CD1c-positive myeloid dendritic cell (primary cell): Measurements from ENCODE around the gene ARAP3.

Source experiments
- DNase-seq: peaks from one replicate; pipeline ENCODE4 v3.0.0-alpha.2; 2016; ENCODE audit errors: extremely low spot score

Gene ARAP3

GRCh38 chr5:141697586-141697985 lies 15.6 kb upstream of the ARAP3 start:
- DNase-seq: no peak

GRCh38 chr5:141696431-141696830 lies 14.4 kb upstream of the ARAP3 start:
- DNase-seq: no peak

DNA sequence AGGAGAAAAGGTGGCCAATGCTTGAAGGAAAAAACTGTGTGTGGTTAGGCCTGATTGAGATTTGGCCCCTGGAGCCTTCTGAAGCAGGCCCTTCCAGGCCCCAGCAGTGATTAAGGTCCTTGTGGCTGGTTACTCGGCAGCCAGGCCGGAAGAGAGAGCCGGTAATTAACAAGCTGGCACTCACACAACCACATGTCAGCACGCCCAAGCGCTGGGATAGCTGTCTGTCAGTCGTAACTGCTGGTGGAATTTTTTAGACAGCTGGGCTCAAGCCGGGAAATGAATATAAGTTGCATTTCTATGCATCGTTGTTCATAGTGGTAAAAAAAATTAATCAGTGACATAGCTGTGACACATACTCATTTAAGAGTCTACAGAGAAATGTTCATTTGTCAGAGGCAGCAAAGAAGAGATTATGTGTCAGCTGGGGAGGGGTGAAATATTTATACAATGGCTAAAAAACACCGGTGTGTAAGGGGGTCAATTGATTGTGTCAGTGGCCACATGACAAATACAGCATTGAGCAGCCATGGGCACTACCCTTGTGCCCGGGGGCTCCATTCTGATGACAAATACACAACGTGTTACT lies 13.7 kb upstream of the ARAP3 start:
- no peak for DNase-seq

DNA sequence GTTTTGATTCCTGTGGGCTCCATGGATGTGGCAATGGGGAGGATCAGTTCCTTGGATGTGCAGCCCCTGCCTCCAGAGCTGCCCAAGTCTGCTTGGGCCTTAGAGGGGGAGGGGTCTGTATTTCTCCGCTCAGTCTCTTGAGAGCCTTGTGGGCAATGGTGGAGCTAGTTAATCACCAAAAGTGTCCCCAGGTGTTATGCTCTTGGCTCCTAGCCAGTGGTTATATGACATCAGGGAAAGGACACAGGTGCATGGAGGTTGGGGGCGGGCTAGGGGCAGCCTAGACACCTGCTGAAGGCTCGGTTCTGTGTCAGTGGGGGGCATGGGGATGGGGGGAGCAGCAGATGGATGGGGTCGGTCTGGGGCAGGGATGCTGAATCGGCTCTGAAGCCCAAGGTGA lies 12.4 kb upstream of the ARAP3 start:
- no peak for DNase-seq

DNA sequence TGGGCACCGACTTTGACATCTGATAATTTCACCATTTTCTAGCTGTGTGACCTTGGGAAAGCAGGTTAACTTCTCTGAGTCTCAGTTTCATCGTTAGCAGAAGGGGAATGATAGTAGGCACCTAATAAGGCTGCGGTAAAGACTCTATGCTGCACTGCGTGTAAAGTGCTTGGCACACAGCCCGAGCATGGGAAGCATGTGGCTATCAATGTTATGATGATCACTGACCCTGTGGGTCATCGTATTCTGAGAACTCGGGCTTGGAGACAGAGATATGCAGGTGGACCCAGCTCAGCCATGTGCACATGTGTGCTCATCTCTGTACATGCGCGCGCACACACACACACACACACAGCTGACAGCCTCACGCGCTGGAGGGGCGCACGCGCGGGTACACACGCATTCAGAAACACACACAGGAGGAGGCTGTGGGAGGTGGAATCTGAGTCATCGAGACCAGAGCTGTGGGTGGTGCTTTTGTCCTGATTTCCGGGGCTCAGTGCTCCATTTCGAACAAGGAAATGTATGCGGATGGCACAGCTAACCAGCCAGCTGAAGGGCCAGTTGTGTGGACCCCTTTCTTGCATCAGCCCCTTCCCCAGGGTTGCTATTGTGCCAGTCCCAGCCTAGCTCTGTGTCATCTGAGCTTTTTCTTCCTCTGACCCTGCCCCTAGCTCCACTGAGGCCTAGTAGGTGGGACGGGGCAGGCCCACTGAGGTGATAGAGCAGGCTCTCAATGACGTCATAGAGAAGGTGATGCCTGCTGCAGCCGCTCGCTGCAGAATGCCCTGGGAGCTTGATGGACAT lies 11.1 kb upstream of the ARAP3 start:
- DNase-seq: peak; percentile 87

DNA sequence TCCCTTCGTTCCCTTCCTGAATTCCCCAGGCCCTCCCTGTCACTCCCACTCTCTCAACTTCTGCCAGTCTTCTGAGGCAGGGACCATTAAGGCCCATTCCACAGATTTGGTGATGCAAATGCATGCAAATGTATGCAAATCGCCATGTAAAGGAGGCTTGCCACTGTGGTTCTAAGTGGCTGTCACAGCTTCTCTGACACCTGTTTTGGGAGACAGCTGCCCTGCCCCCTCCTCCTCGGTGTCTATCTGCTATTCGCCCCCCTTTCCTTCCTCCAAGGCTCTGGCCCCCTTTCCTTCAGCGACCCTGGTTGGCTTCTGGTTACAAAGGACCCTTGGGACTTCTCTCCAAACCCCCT lies 10.5 kb upstream of the ARAP3 start:
- no peak for DNase-seq

DNA sequence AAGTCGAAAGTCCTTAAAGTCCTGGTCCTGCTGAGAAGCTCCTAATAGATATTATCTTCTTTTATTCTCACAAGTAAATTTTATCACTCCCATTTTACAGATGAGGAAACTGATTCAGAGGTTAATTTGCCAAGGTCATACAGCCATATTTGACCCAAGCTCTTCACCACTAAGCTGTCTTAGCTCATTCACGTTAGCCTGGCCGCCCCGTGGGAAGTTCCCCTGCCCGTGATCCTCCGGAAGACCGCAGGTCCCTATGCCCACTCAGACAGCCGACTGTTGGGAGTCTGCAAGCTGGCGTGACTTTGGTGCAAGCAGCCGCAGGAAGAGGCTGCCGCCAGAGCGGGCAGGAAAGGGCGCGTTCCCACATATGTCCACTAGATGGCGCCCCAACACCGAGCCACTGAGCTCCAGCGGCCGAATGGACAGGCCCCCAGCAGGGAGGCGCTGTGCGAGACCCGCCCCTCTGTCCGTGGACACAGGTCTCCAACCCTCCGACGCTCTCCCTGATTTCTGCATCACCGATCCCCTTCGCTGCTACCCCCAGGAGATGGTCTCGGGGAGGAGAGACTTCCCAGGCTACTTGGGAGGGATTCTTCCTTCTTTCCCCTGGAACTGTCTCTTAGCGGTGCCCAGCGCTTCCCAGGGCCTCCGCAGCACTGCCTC lies 10.0 kb upstream of the ARAP3 start:
- peak; percentile 93 for DNase-seq

DNA sequence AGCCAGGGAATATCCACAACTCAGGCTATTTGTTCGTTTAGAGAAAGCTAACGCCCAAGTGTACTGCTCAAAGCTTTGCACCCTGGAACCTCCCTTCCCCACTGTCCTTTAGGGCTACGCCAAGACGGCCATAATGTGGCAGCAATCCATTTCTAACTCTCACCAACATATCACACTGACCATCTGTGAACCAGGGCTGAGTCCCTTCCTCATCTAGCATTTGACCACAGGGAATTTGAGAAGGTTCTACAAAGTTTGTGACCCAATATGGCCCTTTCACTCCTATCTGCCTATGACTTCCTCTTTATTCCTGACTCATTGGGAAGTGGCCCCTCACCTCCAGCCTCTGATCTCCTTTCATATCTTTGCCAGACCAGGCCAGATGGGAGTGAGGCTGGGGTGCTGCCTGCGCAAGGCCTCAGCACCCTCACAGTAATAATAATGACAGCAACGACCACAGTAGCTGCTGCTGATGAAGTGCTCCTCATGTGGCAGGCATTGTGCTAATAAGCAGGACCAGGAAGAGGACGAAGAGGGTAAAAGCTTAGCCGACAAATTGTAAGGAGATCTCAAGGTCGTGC lies 9.3 kb upstream of the ARAP3 start:
- peak; percentile 69 for DNase-seq

DNA sequence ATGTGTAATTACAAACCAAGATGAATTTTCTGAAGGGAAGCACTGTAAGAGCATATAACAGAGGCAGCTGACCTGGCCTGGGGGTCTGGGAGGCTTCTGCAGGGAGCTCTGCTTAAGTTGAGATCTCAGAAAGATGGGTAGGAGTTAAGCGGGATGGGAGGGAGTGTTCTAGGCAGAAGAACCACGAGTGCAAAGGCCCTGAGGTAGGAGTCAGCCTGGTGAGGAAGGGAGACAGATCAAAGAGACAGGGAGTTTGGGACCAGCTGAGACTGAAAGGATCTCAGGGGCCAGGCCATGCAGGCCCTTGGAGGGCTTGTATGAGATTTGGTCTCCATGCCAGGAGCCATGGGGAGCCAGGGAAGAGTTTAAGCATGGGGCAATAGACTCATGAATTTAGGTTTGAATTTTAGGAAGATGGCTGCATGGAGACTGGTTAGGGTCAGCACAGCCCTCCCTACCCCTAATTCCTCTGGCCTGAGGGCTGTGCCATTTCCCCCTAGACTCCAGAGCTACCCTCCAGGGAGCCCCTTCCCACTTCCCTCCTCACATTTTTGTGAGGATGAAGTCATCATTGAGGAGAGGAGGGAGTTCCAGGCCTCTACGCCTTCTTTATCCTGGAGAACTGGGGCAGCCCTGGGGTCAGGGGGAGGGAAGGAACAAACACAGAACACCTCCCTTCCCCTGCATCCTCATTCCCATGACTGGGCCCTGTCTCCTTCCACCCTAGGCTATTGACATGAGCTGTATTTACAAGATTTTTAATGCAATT lies 4.8 kb upstream of the ARAP3 start:
- no peak for DNase-seq

DNA sequence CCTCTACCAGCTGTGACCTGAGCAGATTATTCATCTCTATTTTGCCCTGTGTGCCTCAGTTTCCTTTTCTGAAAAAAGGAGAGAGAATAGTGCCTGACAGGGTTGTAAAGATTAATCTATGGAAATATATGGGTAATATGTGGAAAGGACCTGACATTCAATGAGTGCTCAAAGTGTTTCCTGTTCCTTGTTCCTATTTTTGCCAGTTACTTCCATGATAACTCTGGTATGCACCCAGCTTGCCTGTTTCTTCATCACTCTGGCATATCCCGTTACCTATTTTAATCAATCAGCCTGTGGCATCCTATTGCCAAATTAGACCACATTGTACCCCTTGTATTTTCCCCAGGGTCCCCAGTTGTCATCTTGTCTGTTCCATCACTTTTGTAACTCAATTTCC lies 3.6 kb upstream of the ARAP3 start:
- peak; percentile 39 for DNase-seq

- no peak for DNase-seq
Observed at GRCh38 chr5:141683596-141684141, 1.6 kb upstream of the ARAP3 start.

- DNase-seq: no peak
Observed at GRCh38 chr5:141681295-141681694, 735 bp downstream of the ARAP3 start.

DNA sequence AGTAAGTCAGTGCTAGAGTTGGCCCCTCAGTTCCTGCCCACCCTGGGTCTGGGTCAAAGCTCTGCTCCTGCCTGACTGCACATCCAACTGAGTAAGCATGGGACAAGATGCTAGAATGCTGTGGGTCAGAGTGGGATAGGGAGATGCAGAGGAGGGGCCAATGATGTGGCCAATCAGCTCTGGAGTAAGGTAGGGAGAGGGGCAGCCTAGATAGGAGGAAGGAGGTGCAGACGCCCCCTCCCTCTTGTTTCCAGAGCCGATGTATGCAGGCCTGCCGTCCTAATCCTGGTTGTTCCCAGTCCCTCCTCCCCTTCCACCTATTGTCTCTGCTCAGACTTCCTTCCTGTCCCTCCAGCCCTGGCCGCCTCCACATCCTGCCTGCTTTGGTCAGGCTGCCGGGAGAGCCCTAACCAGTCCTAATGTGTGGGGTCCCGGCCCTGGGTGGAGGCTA lies 1.3 kb downstream of the ARAP3 start:
- DNase-seq: no peak

DNA sequence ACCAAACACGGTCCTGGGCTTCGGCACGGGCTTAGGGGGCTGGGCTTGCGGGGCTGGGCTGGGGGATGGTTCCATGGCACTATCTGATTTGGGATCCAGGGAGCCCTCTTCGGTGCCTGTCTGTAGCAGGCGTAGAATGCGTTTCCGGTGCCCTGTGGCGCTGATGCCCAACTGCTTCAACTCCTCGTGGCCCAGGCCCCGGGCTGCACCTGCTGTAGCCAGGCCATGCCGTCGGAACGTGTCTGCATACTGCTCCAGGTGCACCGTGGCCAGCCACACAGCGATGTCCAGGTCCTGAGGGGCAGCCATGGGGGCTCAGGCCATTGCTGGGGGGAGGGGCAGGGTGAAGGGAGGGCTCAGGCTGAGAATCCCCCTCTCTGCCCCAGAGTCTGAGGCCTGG lies 1.9 kb downstream of the ARAP3 start:
- DNase-seq: no peak

- DNase-seq: no peak
Observed at GRCh38 chr5:141677415-141677814, 4.6 kb downstream of the ARAP3 start.

GRCh38 chr5:141675672-141676071 lies 6.4 kb downstream of the ARAP3 start:
- no peak for DNase-seq

GRCh38 chr5:141674747-141675146 lies 7.3 kb downstream of the ARAP3 start:
- DNase-seq: no peak

DNA sequence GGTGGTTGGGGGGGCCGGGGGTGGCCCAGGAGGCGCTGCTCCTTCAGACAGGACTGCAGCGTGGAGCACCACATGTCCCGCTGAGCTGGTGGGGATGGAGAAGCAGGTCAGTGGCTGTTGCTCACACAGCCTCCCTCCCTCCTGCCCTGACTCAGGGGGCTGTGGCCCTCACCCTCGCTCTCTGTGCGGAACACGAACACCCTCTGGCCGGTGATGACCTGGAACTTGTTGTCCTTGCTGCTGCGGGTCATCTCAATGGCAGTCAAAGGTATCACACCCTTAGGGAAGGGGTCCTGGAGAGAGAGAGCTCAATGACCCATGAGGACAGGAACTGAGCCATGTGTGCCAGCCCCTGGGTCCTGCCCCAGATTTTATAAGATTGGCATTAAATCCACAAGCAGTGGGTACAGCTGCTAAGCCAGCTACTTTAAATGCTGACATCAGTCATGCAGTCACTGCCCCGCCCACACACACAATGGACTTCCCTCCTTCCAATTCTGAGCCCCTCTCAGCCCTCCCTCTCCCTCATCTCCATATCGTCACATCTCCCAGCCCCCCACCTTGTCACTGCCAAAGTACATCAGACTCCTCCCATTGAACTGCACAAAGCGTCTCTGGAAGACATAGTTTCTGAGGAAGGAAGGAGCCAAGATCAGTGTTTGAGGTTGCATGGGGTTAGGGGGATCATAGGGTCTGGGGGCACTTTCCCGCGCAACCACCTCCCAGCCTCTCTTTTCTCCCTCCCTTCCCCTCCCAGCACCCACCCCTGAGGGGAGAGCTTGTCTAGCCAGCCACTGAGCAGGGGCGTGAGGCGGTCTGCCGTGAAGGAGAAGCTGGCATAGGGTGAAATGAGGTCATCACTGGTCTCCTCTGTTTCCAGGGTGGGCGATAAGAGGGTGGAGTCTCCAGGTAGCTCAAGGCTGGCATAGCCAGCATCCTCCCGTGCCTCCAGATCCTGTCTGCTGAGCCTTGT lies 8.9 kb downstream of the ARAP3 start:
- DNase-seq: no peak

- DNase-seq: no peak
Observed at GRCh38 chr5:141672071-141672840, 9.8 kb downstream of the ARAP3 start.

DNA sequence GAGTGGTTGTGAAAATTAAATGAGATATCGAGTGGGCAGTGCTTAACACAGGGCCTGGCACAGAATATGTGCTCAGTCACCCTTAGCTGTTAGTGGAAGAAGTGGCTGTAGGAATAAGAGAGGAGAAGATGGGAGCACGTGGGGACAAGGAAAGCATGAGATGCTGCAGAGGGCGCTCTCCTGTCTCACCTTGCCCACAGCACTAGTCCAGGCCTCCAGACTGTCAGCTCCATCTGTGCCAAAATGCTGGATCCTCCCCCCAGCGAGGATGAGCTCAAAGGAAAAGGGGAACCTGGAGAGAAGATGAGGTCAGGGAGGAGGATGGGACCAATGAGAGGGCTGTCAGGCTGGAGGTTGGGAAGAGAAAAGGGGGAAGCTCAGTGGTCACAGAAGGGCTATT lies 12.5 kb downstream of the ARAP3 start:
- DNase-seq: no peak
